ENCODE results near the gene WDR89.
"Not testable (repeated sequence)": the region's sequence is repeated elsewhere in the genome, so short reads cannot be mapped to it uniquely, and the experiment has no call there.

WDR89 gene

GRCh38 chr14:63596998-63597658, 44.5 kb downstream of the WDR89 start:
- DNase-seq (ENCODE audit: low read depth), result no peak

GRCh38 chr14:63594455-63595372, 47.0 kb downstream of the WDR89 start:
- no peak for DNase-seq (ENCODE audit: low read depth)

GRCh38 chr14:63583046-63583445, 58.6 kb downstream of the WDR89 start:
- DNase-seq (ENCODE audit: low read depth), result not testable (repeated sequence)

GRCh38 chr14:63581491-63581890, 60.2 kb downstream of the WDR89 start:
- DNase-seq (ENCODE audit: low read depth), result no peak

- no peak for DNase-seq (ENCODE audit: low read depth)
Measured at GRCh38 chr14:63578300-63578699, 63.4 kb downstream of the WDR89 start.

- no peak for DNase-seq (ENCODE audit: low read depth)
Measured at GRCh38 chr14:63573581-63573980, 68.1 kb downstream of the WDR89 start.

- DNase-seq (ENCODE audit: low read depth), result no peak
Measured at GRCh38 chr14:63565448-63565847, 76.2 kb downstream of the WDR89 start.

- no peak for DNase-seq (ENCODE audit: low read depth)
Measured at GRCh38 chr14:63564318-63564717, 77.4 kb downstream of the WDR89 start.

- DNase-seq (ENCODE audit: low read depth), result no peak
Measured at GRCh38 chr14:63563370-63564026, 78.2 kb downstream of the WDR89 start.

- no peak for DNase-seq (ENCODE audit: low read depth)
Measured at GRCh38 chr14:63562405-63562804, 79.3 kb downstream of the WDR89 start.

GRCh38 chr14:63555572-63555971, 86.1 kb downstream of the WDR89 start:
- no peak for DNase-seq (ENCODE audit: low read depth)

GRCh38 chr14:63551332-63551731, 90.3 kb downstream of the WDR89 start:
- no peak for DNase-seq (ENCODE audit: low read depth)

- no peak for DNase-seq (ENCODE audit: low read depth)
Measured at GRCh38 chr14:63547798-63548335, 93.8 kb downstream of the WDR89 start.

Data from non-pigmented ciliary epithelial cell (primary cell).